Measurements from ENCODE around the gene IL17F.

Gene IL17F

DNA sequence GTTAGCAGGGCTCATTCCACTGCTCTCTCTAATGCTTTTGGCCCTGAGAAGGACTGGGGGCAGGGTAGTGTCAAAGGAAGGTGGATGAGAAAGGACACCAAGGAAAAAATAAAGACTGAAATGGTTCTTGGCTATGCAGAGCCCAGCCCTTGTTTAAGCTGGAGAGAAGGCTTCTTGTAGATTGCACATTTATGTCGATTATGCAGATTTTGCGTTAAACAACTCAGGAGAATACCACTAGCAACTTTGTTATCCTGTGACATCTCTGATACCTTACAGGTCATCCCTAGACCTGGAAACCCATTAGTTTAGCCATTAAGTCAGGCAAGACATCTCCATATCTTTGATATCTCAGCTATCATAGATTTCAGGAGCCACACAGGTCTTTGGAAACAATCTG lies 11.1 kb upstream of the IL17F start:
- Histone ChIP-seq H3K27ac (no peak overlapping the region), H3K36me3 (no peaks in the 10 kb centered on the region)
- TF ChIP-seq CTCF (IDR thresholded peaks at IDR 0.05), result no peak

GRCh38 chr6:52254731-52255378 lies 10.6 kb upstream of the IL17F start:
- H3K4me3 ChIP-seq (ENCODE audit: low read depth in 1 of 2, low read length in 1 of 2), result no peak overlapping the region
- H3K27me3 ChIP-seq, result peaks cover 31% of the 10 kb centered on the region
- H3K4me1 ChIP-seq (ENCODE audit: control insufficient read depth in 1 of 2, insufficient read depth in 1 of 2, low read depth in 1 of 2, low read length in 1 of 2), result no peaks in the 10 kb centered on the region
- H3K27ac ChIP-seq, result no peak overlapping the region
- no peak for TF ChIP-seq CTCF (IDR thresholded peaks at IDR 0.05)
- no peaks in the 10 kb centered on the region for H3K9me3 ChIP-seq
- no peaks in the 10 kb centered on the region for H3K36me3 ChIP-seq

More for the DNA sequence above, 11.1 kb upstream of the IL17F start:
- Histone ChIP-seq H3K27me3 (peaks cover 31% of the 10 kb centered on the region), H3K4me1 (ENCODE audit: control insufficient read depth in 1 of 2, insufficient read depth in 1 of 2, low read depth in 1 of 2, low read length in 1 of 2) (no peaks in the 10 kb centered on the region), H3K9me3 (no peaks in the 10 kb centered on the region), H3K4me3 (ENCODE audit: low read depth in 1 of 2, low read length in 1 of 2) (no peak overlapping the region)

DNA sequence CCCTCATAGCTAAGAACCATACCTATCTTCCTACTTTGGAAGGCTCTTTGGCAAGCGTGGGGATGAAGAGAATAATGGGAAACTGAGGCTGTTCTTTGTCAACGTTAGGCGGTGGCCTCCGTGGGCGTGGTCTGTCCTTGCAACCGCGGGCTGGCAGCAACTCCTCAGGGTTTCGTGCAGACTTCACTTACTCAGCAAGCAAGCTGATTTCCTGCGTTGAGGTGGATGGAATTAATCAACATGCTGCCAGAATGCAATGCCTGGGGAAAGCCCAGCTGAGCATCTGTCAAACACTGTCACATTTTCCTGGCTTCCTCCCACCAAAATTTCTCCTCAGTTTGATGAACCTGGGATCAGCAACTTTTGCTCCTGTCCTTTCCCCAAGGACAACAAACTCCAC lies 9.2 kb upstream of the IL17F start:
- no peak for TF ChIP-seq CTCF (IDR thresholded peaks at IDR 0.05)
- Histone ChIP-seq H3K4me3 (ENCODE audit: low read depth in 1 of 2, low read length in 1 of 2) (no peak overlapping the region), H3K27ac (no peak overlapping the region), H3K9me3 (no peaks in the 10 kb centered on the region), H3K27me3 (peaks cover 36% of the 10 kb centered on the region), H3K4me1 (ENCODE audit: control insufficient read depth in 1 of 2, insufficient read depth in 1 of 2, low read depth in 1 of 2, low read length in 1 of 2) (no peaks in the 10 kb centered on the region), H3K36me3 (no peaks in the 10 kb centered on the region)

DNA sequence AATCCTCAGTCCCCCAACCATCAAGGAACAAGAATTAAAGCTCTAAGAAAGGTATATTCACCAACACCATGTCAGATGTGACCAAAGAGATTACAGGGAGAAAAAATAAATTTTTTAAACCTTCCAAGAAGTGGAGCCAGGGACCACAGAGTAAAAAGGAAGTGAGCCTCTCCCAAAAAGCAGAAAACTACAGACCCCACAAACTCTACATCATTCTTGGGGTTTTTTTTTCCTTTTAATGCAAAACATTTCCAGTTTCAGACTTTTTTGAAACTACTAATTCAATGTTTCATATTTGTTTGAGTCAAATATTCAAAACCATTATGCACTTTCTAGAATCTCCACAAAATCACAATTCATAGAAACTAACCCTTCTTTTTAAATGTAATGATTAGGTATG lies 6.8 kb upstream of the IL17F start:
- Histone ChIP-seq H3K27ac (no peak overlapping the region), H3K4me1 (ENCODE audit: control insufficient read depth in 1 of 2, insufficient read depth in 1 of 2, low read depth in 1 of 2, low read length in 1 of 2) (no peaks in the 10 kb centered on the region), H3K4me3 (ENCODE audit: low read depth in 1 of 2, low read length in 1 of 2) (no peak overlapping the region), H3K9me3 (no peaks in the 10 kb centered on the region), H3K36me3 (no peaks in the 10 kb centered on the region), H3K27me3 (peaks cover 35% of the 10 kb centered on the region)
- no peak for TF ChIP-seq CTCF (IDR thresholded peaks at IDR 0.05)

DNA sequence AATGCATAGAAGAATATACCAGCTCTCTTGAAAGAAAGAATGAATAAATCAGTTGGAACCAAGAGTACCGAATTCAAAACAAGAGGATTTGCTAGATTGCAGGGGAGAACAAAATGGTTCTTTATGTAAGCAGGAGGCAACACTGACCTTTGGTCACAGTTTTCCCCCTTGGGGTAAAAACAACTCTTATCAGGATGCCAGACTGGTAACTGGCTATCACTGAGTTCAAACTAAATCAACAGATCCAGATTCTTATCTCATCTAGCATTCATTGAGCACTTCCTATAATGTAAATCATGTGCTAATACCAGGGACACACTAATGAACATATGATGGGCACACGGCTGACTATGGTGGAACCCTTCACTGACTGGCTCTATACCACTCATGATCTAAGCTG lies 4.8 kb upstream of the IL17F start:
- Histone ChIP-seq H3K4me3 (ENCODE audit: low read depth in 1 of 2, low read length in 1 of 2) (no peak overlapping the region), H3K9me3 (no peaks in the 10 kb centered on the region), H3K36me3 (no peaks in the 10 kb centered on the region), H3K27me3 (peaks cover 16% of the 10 kb centered on the region), H3K4me1 (ENCODE audit: control insufficient read depth in 1 of 2, insufficient read depth in 1 of 2, low read depth in 1 of 2, low read length in 1 of 2) (no peaks in the 10 kb centered on the region), H3K27ac (no peak overlapping the region)
- no peak for TF ChIP-seq CTCF (IDR thresholded peaks at IDR 0.05)

All from neutrophil (primary cell).